Stimulated activated CD8-positive, alpha-beta memory T cell treated with anti-CD3 and anti-CD28 coated beads, Interleukin-4, amount 100 ng/mL, for 4 hours (primary cell): Measurements from ENCODE around the gene CFAP300.

Experiments used
- DNase-seq, 2 donors: peaks; one replicate each; pipeline ENCODE4 v3.0.0-alpha.2; 2020; ENCODE audit warnings: low read depth in 2 of 2, low spot score in 1 of 2

Gene CFAP300

GRCh38 chr11:102119997-102120396 lies 72.8 kb downstream of the CFAP300 start:
- no peak for DNase-seq

GRCh38 chr11:102120437-102120973 lies 73.3 kb downstream of the CFAP300 start:
- DNase-seq, result no peak

GRCh38 chr11:102121329-102121728 lies 74.1 kb downstream of the CFAP300 start:
- DNase-seq, result no peak
